ENCODE results near the gene PLA2G2A. TPM values are rescaled to one million over a fixed set of nuclear protein-coding genes. Genes with fewer than 3 reads are reported as not detected.

Gene PLA2G2A
- total RNA-seq, 3 donors from 2014 or later (not counting 1 experiment from before 2014, with no cell fraction given) = not detected

- no peak overlapping the region for H3K4me3 Mint-ChIP-seq
- H3K9me3 ChIP-seq (ENCODE audit: control insufficient read depth, insufficient read depth, low read length) = no peaks in the 10 kb centered on the region
- ATAC-seq = no peak
- H3K9me3 Mint-ChIP-seq = no peaks in the 10 kb centered on the region
- no peaks in the 10 kb centered on the region for H3K36me3 Mint-ChIP-seq
- 85% methylated on average over 9 of the region's 9 CpGs for WGBS (ENCODE audit: insufficient coverage)
- no peak for DNase-seq
- no peaks in the 10 kb centered on the region for H3K4me1 ChIP-seq (ENCODE audit: control insufficient read depth, insufficient read depth, low read length)
- H3K27ac ChIP-seq (ENCODE audit: low read length) = no peak overlapping the region
- no peaks in the 10 kb centered on the region for H3K4me1 Mint-ChIP-seq
- H3K27ac Mint-ChIP-seq = no peak overlapping the region
- peaks cover 44 to 59% of the 10 kb centered on the region in 2 donors for H3K27me3 Mint-ChIP-seq (ENCODE audit: low read depth in 2 of 2)
- intact Hi-C loops (cut with micrococcal nuclease) = no loop called here
- H3K4me3 ChIP-seq (ENCODE audit: low read length) = no peak overlapping the region
- no peak for TF ChIP-seq CTCF (IDR thresholded peaks at IDR 0.05)
- H3K27me3 ChIP-seq (ENCODE audit: control insufficient read depth, insufficient read depth, low read length) = no peaks in the 10 kb centered on the region
- no peaks in the 10 kb centered on the region for H3K36me3 ChIP-seq (ENCODE audit: control insufficient read depth, insufficient read depth, low read length)
Measured at GRCh38 chr1:19967808-19968207, 11.6 kb downstream of the PLA2G2A start.

GRCh38 chr1:19964542-19964941, 14.9 kb downstream of the PLA2G2A start:
- no peaks in the 10 kb centered on the region for H3K36me3 Mint-ChIP-seq
- no peak for TF ChIP-seq CTCF (IDR thresholded peaks at IDR 0.05)
- DNase-seq (no peak), ATAC-seq (no peak)
- no peak overlapping the region for H3K27ac Mint-ChIP-seq
- Histone ChIP-seq H3K27ac (ENCODE audit: low read length) (no peak overlapping the region), H3K36me3 (ENCODE audit: control insufficient read depth, insufficient read depth, low read length) (no peaks in the 10 kb centered on the region), H3K4me3 (ENCODE audit: low read length) (no peak overlapping the region), H3K27me3 (ENCODE audit: control insufficient read depth, insufficient read depth, low read length) (no peaks in the 10 kb centered on the region), H3K4me1 (ENCODE audit: control insufficient read depth, insufficient read depth, low read length) (no peaks in the 10 kb centered on the region), H3K9me3 (ENCODE audit: control insufficient read depth, insufficient read depth, low read length) (no peaks in the 10 kb centered on the region)
- H3K4me3 Mint-ChIP-seq = no peak overlapping the region
- no peaks in the 10 kb centered on the region for H3K9me3 Mint-ChIP-seq
- 65% methylated on average over 2 of the region's 2 CpGs for WGBS (ENCODE audit: insufficient coverage)
- intact Hi-C loops (cut with micrococcal nuclease) = no loop called here
- H3K27me3 Mint-ChIP-seq (ENCODE audit: low read depth in 2 of 2) = peaks cover 36 to 50% of the 10 kb centered on the region in 2 donors
- no peaks in the 10 kb centered on the region for H3K4me1 Mint-ChIP-seq

GRCh38 chr1:19963636-19964035, 15.8 kb downstream of the PLA2G2A start:
- Histone ChIP-seq H3K27ac (ENCODE audit: low read length) (no peak overlapping the region), H3K4me3 (ENCODE audit: low read length) (no peak overlapping the region), H3K4me1 (ENCODE audit: control insufficient read depth, insufficient read depth, low read length) (no peaks in the 10 kb centered on the region), H3K27me3 (ENCODE audit: control insufficient read depth, insufficient read depth, low read length) (no peaks in the 10 kb centered on the region), H3K36me3 (ENCODE audit: control insufficient read depth, insufficient read depth, low read length) (no peaks in the 10 kb centered on the region), H3K9me3 (ENCODE audit: control insufficient read depth, insufficient read depth, low read length) (no peaks in the 10 kb centered on the region)
- H3K27ac Mint-ChIP-seq = no peak overlapping the region
- no peaks in the 10 kb centered on the region for H3K9me3 Mint-ChIP-seq
- intact Hi-C loops (cut with micrococcal nuclease) = no loop called here
- peaks cover 36 to 49% of the 10 kb centered on the region in 2 donors for H3K27me3 Mint-ChIP-seq (ENCODE audit: low read depth in 2 of 2)
- no peak for TF ChIP-seq CTCF (IDR thresholded peaks at IDR 0.05)
- ATAC-seq = no peak
- 93% methylated on average over 3 of the region's 4 CpGs for WGBS (ENCODE audit: insufficient coverage)
- H3K36me3 Mint-ChIP-seq = no peaks in the 10 kb centered on the region
- no peaks in the 10 kb centered on the region for H3K4me1 Mint-ChIP-seq
- no peak overlapping the region for H3K4me3 Mint-ChIP-seq
- no peak for DNase-seq

GRCh38 chr1:19960591-19960990, 18.8 kb downstream of the PLA2G2A start:
- no peaks in the 10 kb centered on the region for H3K9me3 ChIP-seq (ENCODE audit: control insufficient read depth, insufficient read depth, low read length)
- no peak overlapping the region for H3K4me3 ChIP-seq (ENCODE audit: low read length)
- no peaks in the 10 kb centered on the region for H3K36me3 ChIP-seq (ENCODE audit: control insufficient read depth, insufficient read depth, low read length)
- intact Hi-C loops (cut with micrococcal nuclease) = no loop called here
- H3K27me3 ChIP-seq (ENCODE audit: control insufficient read depth, insufficient read depth, low read length) = no peaks in the 10 kb centered on the region
- H3K9me3 Mint-ChIP-seq = no peaks in the 10 kb centered on the region
- no peak for DNase-seq
- H3K36me3 Mint-ChIP-seq = no peaks in the 10 kb centered on the region
- ATAC-seq = no peak
- no peak overlapping the region for H3K4me3 Mint-ChIP-seq
- H3K4me1 Mint-ChIP-seq = no peaks in the 10 kb centered on the region
- H3K27ac ChIP-seq (ENCODE audit: low read length) = no peak overlapping the region
- TF ChIP-seq CTCF (IDR thresholded peaks at IDR 0.05) = no peak
- no peaks in the 10 kb centered on the region for H3K4me1 ChIP-seq (ENCODE audit: control insufficient read depth, insufficient read depth, low read length)
- peaks cover 32 to 41% of the 10 kb centered on the region in 2 donors for H3K27me3 Mint-ChIP-seq (ENCODE audit: low read depth in 2 of 2)
- no peak overlapping the region for H3K27ac Mint-ChIP-seq
- 46% methylated on average over 5 of the region's 5 CpGs for WGBS (ENCODE audit: insufficient coverage)

Measured in natural killer cell (primary cell).